Psoas muscle (tissue), 8 donors: ENCODE data around the gene CAGE1. TPM values are rescaled to one million over a fixed set of nuclear protein-coding genes. Genes with fewer than 3 reads are reported as not detected.

Experiments used
- ATAC-seq, 4 donors: fragments of 200-7000 bp; cut with Tn5 transposase; one replicate each; pipeline ENCODE4 v1.9.1; 2020; ENCODE audit warnings: moderate library complexity in 3 of 4, mild to moderate bottlenecking in 2 of 4
- DNase-seq, 2 donors: peaks; one replicate each; pipeline ENCODE4 v3.0.0-alpha.2; 2020
- H3K27ac ChIP-seq: fragments of 200-600 bp; one replicate; pipeline ENCODE4 v1.8.0; 2022
- H3K27me3 ChIP-seq, 3 donors: fragments of 200-600 bp in 1 of 3; one replicate each; pipeline versions ENCODE4 v1.6.1 to v1.8.0; 2013 to 2022; ENCODE audit warnings: low read length in 2 of 3, mild to moderate bottlenecking in 2 of 3, moderate library complexity in 1 of 3; ENCODE audit not compliant: insufficient read depth in 3 of 3
- H3K36me3 ChIP-seq, 2 donors: fragments of 200-600 bp in 1 of 2; one replicate each; pipeline versions ENCODE4 v1.6.1 to v1.8.0; 2013 to 2022; ENCODE audit warnings: low read depth in 1 of 2, mild to moderate bottlenecking in 1 of 2, moderate library complexity in 1 of 2; ENCODE audit not compliant: insufficient read depth in 1 of 2
- H3K4me1 ChIP-seq: fragments of 200-600 bp; one replicate; pipeline ENCODE4 v1.8.0; 2022
- H3K4me3 ChIP-seq: fragments of 200-600 bp; one replicate; pipeline ENCODE4 v1.8.0; 2022; ENCODE audit warnings: mild to moderate bottlenecking
- H3K9me3 ChIP-seq: fragments of 200-600 bp; one replicate; pipeline ENCODE4 v1.8.0; 2022
- WGBS, 3 donors: extraction: QIAGEN DNeasy Blood & Tissue Kit; methylation state at CpG; one replicate each; pipeline versions ENCODE4 v1.1.6 to v1.1.7; 2013; 5-methylcytosine and 5-hydroxymethylcytosine counted together
- intact Hi-C, 2 donors: fragments of 100-400 bp; cut with DNase I; formaldehyde crosslinking; loops; one replicate each; pipeline versions ENCODE4 v1.11.0 to v1.14.2; 2022
- polyA plus RNA-seq, 3 donors: library from polyadenylated mRNA; stranded (reverse); fragments of 200-250 nt; gene quantifications; one replicate each; pipeline ENCODE4 v1.2.3, GENCODE V29; 2013
- total RNA-seq, 4 donors: library from RNA; stranded (reverse); fragmentation: NEBNext Ultra II Directional in 2 of 4; extraction: Animal tissue kit (Norgen Biotek cat#: 25700) in 2 of 4; gene quantifications; one replicate each; pipeline versions ENCODE4 v1.2.1 to v1.2.4, GENCODE V29; 2021 to 2023
- TF ChIP-seq, protein P1 (sequence below): fragments of 200-600 bp; IDR thresholded peaks from one replicate; pipeline ENCODE4 v1.8.0; 2022; ENCODE audit warnings: antibody characterized with exemption
- donor health status: healthy with polysubstance abuse.
- donor health status: DM: no; HTN: no; CAD: no; lungs with moderate emphysema.
- donor health status: Bipolar disorder and iron deficiency.
- donor health status: healthy.
- donor health status: DM: yes; HTN: yes; CAD: no.
- donor health status: DM: no; HTN: no; CAD: no.
- donor health status: DM: no; HTN: no; CAD: no.
- donor health status: DM: yes; HTN: yes; CAD: no.

CAGE1 gene
- total and polyA plus RNA-seq, 7 donors = 0.08 TPM; not detected in 6

DNA sequence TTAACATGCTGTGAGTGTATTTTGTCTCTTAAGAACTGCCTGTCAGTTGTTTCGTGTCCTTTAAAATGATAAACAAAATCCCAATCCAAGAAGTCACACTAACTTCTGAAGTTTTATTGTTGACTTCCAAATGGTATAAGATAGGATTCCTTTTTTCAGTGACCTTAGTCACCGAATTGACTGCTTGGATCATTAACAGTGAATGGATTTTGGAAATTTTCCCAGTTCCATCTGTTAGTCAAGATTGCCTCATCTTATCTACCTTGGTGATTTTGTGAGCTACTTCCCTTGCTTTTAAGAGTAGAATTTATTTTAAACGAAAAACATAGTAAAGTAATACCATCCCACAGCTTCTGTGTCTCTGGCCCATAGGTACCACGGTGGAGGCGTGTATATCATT is 15.0 kb upstream of the CAGE1 start:
- ATAC-seq = no peak
- no peaks in the 10 kb centered on the region for H3K4me1 ChIP-seq
- H3K36me3 ChIP-seq = peaks cover 13 to 97% of the 10 kb centered on the region in 2 donors
- H3K27me3 ChIP-seq = no peaks in the 10 kb centered on the region
- H3K4me3 ChIP-seq = no peak overlapping the region
- TF ChIP-seq, protein P1, sequence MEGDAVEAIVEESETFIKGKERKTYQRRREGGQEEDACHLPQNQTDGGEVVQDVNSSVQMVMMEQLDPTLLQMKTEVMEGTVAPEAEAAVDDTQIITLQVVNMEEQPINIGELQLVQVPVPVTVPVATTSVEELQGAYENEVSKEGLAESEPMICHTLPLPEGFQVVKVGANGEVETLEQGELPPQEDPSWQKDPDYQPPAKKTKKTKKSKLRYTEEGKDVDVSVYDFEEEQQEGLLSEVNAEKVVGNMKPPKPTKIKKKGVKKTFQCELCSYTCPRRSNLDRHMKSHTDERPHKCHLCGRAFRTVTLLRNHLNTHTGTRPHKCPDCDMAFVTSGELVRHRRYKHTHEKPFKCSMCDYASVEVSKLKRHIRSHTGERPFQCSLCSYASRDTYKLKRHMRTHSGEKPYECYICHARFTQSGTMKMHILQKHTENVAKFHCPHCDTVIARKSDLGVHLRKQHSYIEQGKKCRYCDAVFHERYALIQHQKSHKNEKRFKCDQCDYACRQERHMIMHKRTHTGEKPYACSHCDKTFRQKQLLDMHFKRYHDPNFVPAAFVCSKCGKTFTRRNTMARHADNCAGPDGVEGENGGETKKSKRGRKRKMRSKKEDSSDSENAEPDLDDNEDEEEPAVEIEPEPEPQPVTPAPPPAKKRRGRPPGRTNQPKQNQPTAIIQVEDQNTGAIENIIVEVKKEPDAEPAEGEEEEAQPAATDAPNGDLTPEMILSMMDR = no peak
- 91 to 94% (median 92%) methylated on average over 5 of the region's 5 CpGs for WGBS, 3 donors
- intact Hi-C loops = loop anchor here in 1 of 2 donors (5.0 kb wide), 1 partner anchor 198 kb away; no protein-coding TSS in a partner anchor
- no peaks in the 10 kb centered on the region for H3K9me3 ChIP-seq
- no peak overlapping the region for H3K27ac ChIP-seq
- DNase-seq = no peak

DNA sequence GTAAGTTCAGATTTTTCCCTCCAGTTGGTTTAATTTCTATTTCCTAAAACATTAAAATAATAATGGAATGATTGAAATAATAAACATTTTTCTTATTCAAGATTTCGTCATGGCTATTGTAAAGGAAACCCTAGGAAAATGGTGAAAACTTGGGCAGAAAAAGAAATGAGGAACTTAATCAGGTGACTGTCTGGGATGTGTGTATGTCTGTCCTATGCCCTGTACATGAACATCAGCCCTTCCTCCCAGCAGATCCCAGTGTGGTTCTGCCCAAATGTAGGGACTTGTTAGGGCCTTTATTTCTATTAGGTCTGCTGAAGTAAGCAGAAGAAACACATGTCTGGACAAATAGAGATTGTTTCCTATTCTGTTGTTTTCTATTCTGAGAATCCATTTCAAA is 13.2 kb upstream of the CAGE1 start:
- Histone ChIP-seq H3K36me3 (peaks cover 7 to 99% of the 10 kb centered on the region in 2 donors), H3K4me1 (no peaks in the 10 kb centered on the region), H3K27ac (no peak overlapping the region), H3K9me3 (no peaks in the 10 kb centered on the region), H3K27me3 (no peaks in the 10 kb centered on the region), H3K4me3 (no peak overlapping the region)
- TF ChIP-seq, protein P1 = no peak
- intact Hi-C loops = loop anchor here in 1 of 2 donors (5.0 kb wide), 1 partner anchor 200 kb away; no protein-coding TSS in a partner anchor
- ATAC-seq = no peak
- 94 to 95% (median 95%) methylated on average over 1 of the region's 1 CpG for WGBS, 3 donors
- DNase-seq = no peak

DNA sequence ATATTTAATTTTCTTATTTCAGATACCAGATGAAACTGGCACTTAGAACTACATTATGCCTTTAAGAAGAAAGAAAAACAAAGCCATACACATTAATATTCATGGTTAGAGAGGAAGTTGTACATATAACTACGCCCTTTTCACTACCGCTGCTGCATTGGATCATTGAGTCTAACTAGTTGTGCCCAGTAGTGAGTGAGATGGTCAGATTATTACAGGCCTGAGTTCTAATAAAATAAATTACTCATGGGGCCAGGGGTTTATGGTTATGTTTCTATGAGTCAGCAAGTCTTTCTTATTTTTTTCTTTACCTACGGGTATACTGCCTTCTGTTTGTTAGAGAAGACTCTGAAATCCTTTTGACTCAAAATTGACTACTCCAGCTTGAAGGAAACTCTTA is 11.5 kb upstream of the CAGE1 start:
- peaks cover 4 to 99% of the 10 kb centered on the region in 2 donors for H3K36me3 ChIP-seq
- H3K27ac ChIP-seq = no peak overlapping the region
- 84 to 93% (median 89%) methylated on average over 3 of the region's 3 CpGs for WGBS, 3 donors

DNA sequence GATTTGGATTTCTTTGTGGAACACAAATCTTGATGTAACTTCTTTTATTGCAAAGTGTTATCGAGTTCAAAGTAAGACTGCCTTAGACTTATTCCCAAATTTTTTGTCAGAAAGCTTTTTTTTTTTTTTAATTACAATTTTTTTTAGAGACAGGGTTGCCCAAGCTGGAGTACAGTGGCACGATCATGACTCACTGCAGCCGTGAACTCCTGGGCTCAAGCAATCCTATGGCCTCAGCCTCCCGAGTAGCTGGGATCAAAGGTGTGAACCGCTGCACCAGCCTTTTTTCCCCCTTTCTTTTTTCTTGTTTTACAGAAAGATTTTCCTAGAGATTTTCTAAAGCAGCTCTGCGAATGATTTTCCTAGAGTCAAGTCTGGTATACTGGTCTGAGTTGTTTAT is 2.9 kb upstream of the CAGE1 start:
- Histone ChIP-seq H3K4me1 (peaks cover 22% of the 10 kb centered on the region), H3K27ac (no peak overlapping the region), H3K27me3 (no peaks in the 10 kb centered on the region), H3K9me3 (no peaks in the 10 kb centered on the region), H3K4me3 (no peak overlapping the region), H3K36me3 (peaks cover 12 to 45% of the 10 kb centered on the region in 2 donors)
- intact Hi-C loops = loop anchor here in 1 of 2 donors (5.0 to 10.0 kb wide), 2 partner anchors 200 to 718 kb away; partner anchors contain the start of gene SNRNP48
- DNase-seq = no peak
- 82 to 90% (median 86%) methylated on average over 6 of the region's 6 CpGs for WGBS, 3 donors
- ATAC-seq = no peak
- TF ChIP-seq, protein P1 = no peak

More for the DNA sequence above, 11.5 kb upstream of the CAGE1 start:
- H3K27me3 ChIP-seq = no peaks in the 10 kb centered on the region
- H3K9me3 ChIP-seq = no peaks in the 10 kb centered on the region
- H3K4me3 ChIP-seq = no peak overlapping the region
- intact Hi-C loops = loop anchor here in 1 of 2 donors (5.0 kb wide), 1 partner anchor 201 kb away; no protein-coding TSS in a partner anchor
- ATAC-seq = no peak
- TF ChIP-seq, protein P1 = no peak
- no peak for DNase-seq
- no peaks in the 10 kb centered on the region for H3K4me1 ChIP-seq

DNA sequence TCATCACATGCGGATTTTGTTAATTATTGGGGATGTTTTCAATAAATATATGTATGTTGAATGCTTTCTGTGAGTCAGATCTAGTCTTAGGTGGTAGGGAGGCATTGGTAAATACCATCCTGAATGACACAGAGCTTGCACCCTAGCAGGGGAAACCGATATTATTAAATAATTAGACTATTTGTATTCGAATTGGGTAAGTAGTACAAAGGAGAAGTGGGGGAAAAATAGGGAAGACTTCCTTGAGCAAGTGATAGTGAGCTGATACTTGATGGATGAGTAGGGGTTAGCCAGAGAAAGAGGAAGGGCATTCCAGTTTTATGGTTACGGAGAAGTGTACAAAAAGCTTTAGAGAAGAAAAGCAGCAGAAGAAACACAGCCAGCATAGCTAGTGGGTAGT is 1.6 kb upstream of the CAGE1 start:
- Histone ChIP-seq H3K27me3 (no peaks in the 10 kb centered on the region), H3K4me3 (peak overlapping the region; percentile 96), H3K27ac (no peak overlapping the region), H3K36me3 (peaks cover 12 to 33% of the 10 kb centered on the region in 2 donors), H3K4me1 (peaks cover 22% of the 10 kb centered on the region), H3K9me3 (no peaks in the 10 kb centered on the region)
- no peak for DNase-seq
- no peak for ATAC-seq
- intact Hi-C loops = loop anchor here in 1 of 2 donors (5.0 to 10.0 kb wide), 2 partner anchors 201 to 716 kb away; partner anchors contain the start of gene SNRNP48
- TF ChIP-seq, protein P1 = no peak
- 87 to 93% (median 89%) methylated on average over 4 of the region's 4 CpGs for WGBS, 3 donors
